Right hindlimb (tissue), 1 donor: Measurements from ENCODE around the gene INF2.
"Not testable (repeated sequence)": the region's sequence is repeated elsewhere in the genome, so short reads cannot be mapped to it uniquely, and the experiment has no call there.

Experiments
- DNase-seq: peaks from one replicate; pipeline ENCODE4 v3.0.0-alpha.2; 2018

Gene INF2

GRCh38 chr14:104689109-104689880 is at the start of gene INF2:
Gene INF2 (plus strand): TSS chr14:104689618. CDS start chr14:104701366, 11,748 bp downstream.
- peak; percentile 77 for DNase-seq

GRCh38 chr14:104639885-104640548 is 49.4 kb upstream of the INF2 start:
- DNase-seq: peak; percentile 75

- DNase-seq: no peak
These were observed 48.7 kb upstream of the INF2 start for GRCh38 chr14:104640681-104641080.

GRCh38 chr14:104641753-104642539 is 47.5 kb upstream of the INF2 start:
- DNase-seq: no peak

- no peak for DNase-seq
These were observed 46.9 kb upstream of the INF2 start for GRCh38 chr14:104642540-104642868.

- DNase-seq: no peak
These were observed 46.1 kb upstream of the INF2 start for GRCh38 chr14:104643306-104643705.

- DNase-seq: no peak
These were observed 45.3 kb upstream of the INF2 start for GRCh38 chr14:104644091-104644635.

GRCh38 chr14:104644656-104645378 is 44.6 kb upstream of the INF2 start:
- no peak for DNase-seq

- no peak for DNase-seq
These were observed 41.9 kb upstream of the INF2 start for GRCh38 chr14:104647467-104648043.

- DNase-seq: peak; percentile 86
These were observed 39.1 kb upstream of the INF2 start for GRCh38 chr14:104650057-104650980.

- no peak for DNase-seq
These were observed 38.2 kb upstream of the INF2 start for GRCh38 chr14:104650981-104651875.

GRCh38 chr14:104651876-104652260 is 37.5 kb upstream of the INF2 start:
- DNase-seq: no peak

GRCh38 chr14:104652386-104652785 is 37.0 kb upstream of the INF2 start:
- no peak for DNase-seq

GRCh38 chr14:104653130-104653920 is 36.1 kb upstream of the INF2 start:
- DNase-seq: not testable (repeated sequence)

- DNase-seq: no peak
These were observed 35.3 kb upstream of the INF2 start for GRCh38 chr14:104654119-104654518.

GRCh38 chr14:104655128-104655848 is 34.1 kb upstream of the INF2 start:
- no peak for DNase-seq

- DNase-seq: no peak
These were observed 33.3 kb upstream of the INF2 start for GRCh38 chr14:104656014-104656714.

GRCh38 chr14:104657101-104657524 is 32.3 kb upstream of the INF2 start:
- no peak for DNase-seq
